GM23248 (cell line): Measurements from ENCODE around the gene RASL12. TPM values are rescaled to one million over a fixed set of nuclear protein-coding genes. Genes with fewer than 3 reads are reported as not detected.

Experiments used
- DNase-seq: peaks from one replicate; pipeline ENCODE4 v3.0.0-alpha.2; 2015
- H2AFZ ChIP-seq: fragments of 200-600 bp; sonication (generic); 2 replicates; pipeline ENCODE4 v1.6.1; 2016; ENCODE audit warnings: antibody characterized with exemption
- H3F3A ChIP-seq: fragments of 200-600 bp; sonication (generic); 2 replicates; pipeline ENCODE4 v1.6.1; 2016; ENCODE audit warnings: mild to moderate bottlenecking, antibody characterized with exemption, mixed run types; ENCODE audit not compliant: insufficient read depth
- H3K27ac ChIP-seq: fragments of 200-600 bp; sonication (generic); 2 replicates; pipeline ENCODE4 v1.5.1; 2016; ENCODE audit warnings: mild to moderate bottlenecking
- H3K27me3 ChIP-seq: fragments of 200-600 bp; sonication (generic); replicated peaks from 2 replicates; pipeline ENCODE4 v1.6.1; 2016; ENCODE audit warnings: mild to moderate bottlenecking; ENCODE audit not compliant: insufficient read depth
- H3K36me3 ChIP-seq: fragments of 200-600 bp; sonication (generic); 2 replicates; pipeline ENCODE4 v1.6.1; 2016; ENCODE audit warnings: low read depth, mild to moderate bottlenecking
- H3K4me1 ChIP-seq: fragments of 200-600 bp; sonication (generic); 2 replicates; pipeline ENCODE4 v1.6.1; 2016; ENCODE audit warnings: mild to moderate bottlenecking; ENCODE audit not compliant: insufficient read depth
- H3K4me2 ChIP-seq: fragments of 200-600 bp; sonication (generic); one replicate; pipeline ENCODE4 v1.6.1; 2016; ENCODE audit warnings: mild to moderate bottlenecking; ENCODE audit not compliant: unreplicated experiment
- H3K4me3 ChIP-seq: fragments of 200-600 bp; sonication (generic); 2 replicates; pipeline ENCODE4 v1.5.1; 2016; ENCODE audit warnings: mild to moderate bottlenecking
- H3K79me2 ChIP-seq: fragments of 200-600 bp; sonication (generic); 2 replicates; pipeline ENCODE4 v1.6.1; 2016; ENCODE audit warnings: mild to moderate bottlenecking; ENCODE audit not compliant: insufficient read depth
- H3K9ac ChIP-seq: fragments of 200-600 bp; sonication (generic); 2 replicates; pipeline ENCODE4 v1.6.1; 2016; ENCODE audit warnings: mild to moderate bottlenecking
- H3K9me2 ChIP-seq: fragments of 200-600 bp; sonication (generic); 2 replicates; pipeline ENCODE4 v1.6.1; 2016; ENCODE audit warnings: mixed run types, mild to moderate bottlenecking, moderate library complexity; ENCODE audit not compliant: insufficient read depth
- H3K9me3 ChIP-seq: fragments of 200-600 bp; sonication (generic); one replicate; pipeline ENCODE4 v1.6.1; 2017; ENCODE audit warnings: low read depth
- H4K20me1 ChIP-seq: fragments of 200-600 bp; sonication (generic); 2 replicates; pipeline ENCODE4 v1.6.0; 2016; ENCODE audit not compliant: insufficient read depth
- EZH2 ChIP-seq: fragments of 200-600 bp; sonication (generic); IDR thresholded peaks from 2 replicates; pipeline ENCODE4 v1.6.1; 2018; ENCODE audit warnings: antibody characterized with exemption, mild to moderate bottlenecking; ENCODE audit not compliant: insufficient read depth, poor library complexity, severe bottlenecking
- EZH2phosphoT487 ChIP-seq: fragments of 200-600 bp; sonication (generic); IDR thresholded peaks from 2 replicates; pipeline ENCODE4 v1.6.1; 2018; ENCODE audit warnings: antibody characterized with exemption, moderate library complexity, mild to moderate bottlenecking, low read depth; ENCODE audit not compliant: insufficient read depth
- WGBS, 2 experiments: methylation state at CpG; one replicate each; pipeline ENCODE4 v1.1.6; 2015 to 2017; ENCODE audit warnings: low lambda C conversion rate in 2 of 2, low coverage in 1 of 2; ENCODE audit errors: missing lambda C conversion rate in 2 of 2; 5-methylcytosine and 5-hydroxymethylcytosine counted together
- in situ Hi-C: fragments of 300-500 bp; cut with MboI; formaldehyde crosslinking; loops from 2 replicates; pipeline ENCODE4 v1.15.0; 2020
- polyA plus RNA-seq: library from polyadenylated mRNA; unstranded; fragments of >200 nt; fragmentation: Nextera tagmentation; extraction: Ambion mirVana; gene quantifications from 2 replicates; pipeline ENCODE4 v1.2.1, GENCODE V29; 2016
- total RNA-seq: library from RNA; depleted of rRNA; stranded (reverse); fragments of >200 nt; shearing (Covaris generic); gene quantifications from 2 replicates; pipeline ENCODE4 v1.2.3, GENCODE V29; 2014

Gene RASL12
- total and polyA plus RNA-seq, 2 experiments from 2014 or later = not detected

DNA sequence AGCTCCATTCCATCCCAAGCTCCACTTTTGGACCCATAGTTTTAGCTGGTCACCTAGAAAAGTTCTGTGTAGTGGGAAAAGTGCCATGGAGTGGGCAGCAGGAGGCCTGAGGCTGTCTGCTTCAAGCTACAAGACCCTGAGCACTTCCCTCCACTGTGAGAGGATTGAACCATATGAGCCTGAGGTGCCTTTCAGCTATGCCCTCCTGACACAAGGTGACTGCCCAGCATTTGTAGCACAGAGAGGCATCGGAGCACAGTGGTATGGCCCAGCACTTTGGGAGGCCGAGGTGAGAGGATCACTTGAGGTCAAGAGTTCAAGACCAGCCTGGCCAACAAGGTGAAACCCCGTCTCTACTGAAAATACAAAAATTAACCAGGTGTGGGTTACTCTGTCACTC is 4.8 kb upstream of the RASL12 start:
- H3K9me3 ChIP-seq = no peaks in the 10 kb centered on the region
- no peak overlapping the region for H3K27ac ChIP-seq
- peaks cover 35% of the 10 kb centered on the region for H3K4me1 ChIP-seq
- H3K36me3 ChIP-seq = no peaks in the 10 kb centered on the region
- H3K4me3 ChIP-seq = no peak overlapping the region
- in situ Hi-C loops = no loop called here
- H4K20me1 ChIP-seq = no peaks in the 10 kb centered on the region
- no peak overlapping the region for H3K9ac ChIP-seq
- 87 to 88% methylated on average over 3 of the region's 3 CpGs for WGBS, 2 experiments
- H3K9me2 ChIP-seq = no peaks in the 10 kb centered on the region
- H2AFZ ChIP-seq = no peak overlapping the region
- TF ChIP-seq EZH2 = no peak
- peaks cover 22% of the 10 kb centered on the region for H3F3A ChIP-seq
- H3K4me2 ChIP-seq = no peak overlapping the region
- no peaks in the 10 kb centered on the region for H3K79me2 ChIP-seq
- 0 out of 2 replicates have a peak, but pooled peaks cover under 1% of the 10 kb centered on the region for H3K27me3 ChIP-seq
- DNase-seq = no peak

DNA sequence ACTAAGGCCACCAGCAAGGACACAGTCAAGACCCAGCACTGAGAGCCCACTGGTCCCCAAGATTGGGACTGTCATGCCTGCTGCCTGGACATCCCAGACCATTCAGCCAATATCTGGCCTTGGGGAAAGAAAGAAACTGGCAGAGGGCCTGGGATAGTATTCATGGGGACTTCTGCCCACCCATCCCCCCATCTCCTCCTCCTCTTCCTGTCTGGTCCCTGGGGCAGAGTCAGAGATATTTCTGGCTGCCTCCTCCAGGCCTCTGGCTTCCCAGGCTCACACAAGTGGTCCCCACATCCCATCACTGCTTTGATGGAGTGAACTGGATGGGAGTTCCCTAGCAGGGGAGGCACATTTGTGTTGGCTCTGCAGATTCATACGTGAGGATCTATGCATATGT is 4.2 kb upstream of the RASL12 start:
- no peak overlapping the region for H3K9ac ChIP-seq
- in situ Hi-C loops = no loop called here
- no peak overlapping the region for H3K4me3 ChIP-seq
- 60 to 73% methylated on average over 1 of the region's 1 CpG for WGBS, 2 experiments
- no peaks in the 10 kb centered on the region for H3K79me2 ChIP-seq
- peaks cover 22% of the 10 kb centered on the region for H3F3A ChIP-seq
- no peaks in the 10 kb centered on the region for H3K9me2 ChIP-seq
- no peak for TF ChIP-seq EZH2phosphoT487
- TF ChIP-seq EZH2 = no peak
- H3K36me3 ChIP-seq = no peaks in the 10 kb centered on the region
- H3K4me1 ChIP-seq = peaks cover 35% of the 10 kb centered on the region
- no peak overlapping the region for H3K27ac ChIP-seq
- H3K4me2 ChIP-seq = peak overlapping the region; percentile 23
- no peaks in the 10 kb centered on the region for H4K20me1 ChIP-seq
- no peak overlapping the region for H2AFZ ChIP-seq
- no peaks in the 10 kb centered on the region for H3K9me3 ChIP-seq
- peak; percentile 69 for DNase-seq
- peaks cover 6% of the 10 kb centered on the region; the same call in 1 of the 2 replicates for H3K27me3 ChIP-seq

DNA sequence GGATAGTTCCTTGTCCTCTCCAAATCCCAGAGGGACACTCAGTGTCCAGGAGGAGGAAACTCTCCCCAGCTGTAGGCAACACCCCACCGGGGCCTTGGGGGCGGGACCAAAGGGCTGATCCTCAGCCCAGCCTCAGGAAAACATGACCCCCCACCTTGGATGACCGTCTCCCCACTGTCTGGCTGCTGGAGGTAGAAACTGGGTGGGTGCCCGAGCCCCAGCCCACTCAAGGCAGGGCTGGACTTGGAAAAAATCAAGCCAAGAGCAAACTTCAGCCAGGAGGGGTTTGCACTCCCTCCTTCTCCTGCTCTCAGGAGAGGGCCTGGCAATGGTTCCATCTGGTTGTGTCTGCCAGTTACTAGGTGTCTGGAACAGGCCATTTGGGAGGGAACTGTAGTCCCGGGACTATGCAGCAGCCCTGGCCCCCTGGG is 3.6 kb upstream of the RASL12 start:
- no peak for TF ChIP-seq EZH2
- peaks cover 22% of the 10 kb centered on the region for H3F3A ChIP-seq
- no peak for DNase-seq
- H4K20me1 ChIP-seq = no peaks in the 10 kb centered on the region
- no peaks in the 10 kb centered on the region for H3K9me2 ChIP-seq
- H3K4me3 ChIP-seq = no peak overlapping the region
- no peaks in the 10 kb centered on the region for H3K9me3 ChIP-seq
- H3K27me3 ChIP-seq = peaks cover 11% of the 10 kb centered on the region
- in situ Hi-C loops = no loop called here
- no peak overlapping the region for H2AFZ ChIP-seq
- no peak overlapping the region for H3K27ac ChIP-seq
- no peak overlapping the region for H3K4me2 ChIP-seq
- no peaks in the 10 kb centered on the region for H3K79me2 ChIP-seq
- H3K36me3 ChIP-seq = no peaks in the 10 kb centered on the region
- 30 to 39% methylated on average over 5 of the region's 5 CpGs for WGBS, 2 experiments
- H3K9ac ChIP-seq = no peak overlapping the region
- peaks cover 35% of the 10 kb centered on the region for H3K4me1 ChIP-seq

DNA sequence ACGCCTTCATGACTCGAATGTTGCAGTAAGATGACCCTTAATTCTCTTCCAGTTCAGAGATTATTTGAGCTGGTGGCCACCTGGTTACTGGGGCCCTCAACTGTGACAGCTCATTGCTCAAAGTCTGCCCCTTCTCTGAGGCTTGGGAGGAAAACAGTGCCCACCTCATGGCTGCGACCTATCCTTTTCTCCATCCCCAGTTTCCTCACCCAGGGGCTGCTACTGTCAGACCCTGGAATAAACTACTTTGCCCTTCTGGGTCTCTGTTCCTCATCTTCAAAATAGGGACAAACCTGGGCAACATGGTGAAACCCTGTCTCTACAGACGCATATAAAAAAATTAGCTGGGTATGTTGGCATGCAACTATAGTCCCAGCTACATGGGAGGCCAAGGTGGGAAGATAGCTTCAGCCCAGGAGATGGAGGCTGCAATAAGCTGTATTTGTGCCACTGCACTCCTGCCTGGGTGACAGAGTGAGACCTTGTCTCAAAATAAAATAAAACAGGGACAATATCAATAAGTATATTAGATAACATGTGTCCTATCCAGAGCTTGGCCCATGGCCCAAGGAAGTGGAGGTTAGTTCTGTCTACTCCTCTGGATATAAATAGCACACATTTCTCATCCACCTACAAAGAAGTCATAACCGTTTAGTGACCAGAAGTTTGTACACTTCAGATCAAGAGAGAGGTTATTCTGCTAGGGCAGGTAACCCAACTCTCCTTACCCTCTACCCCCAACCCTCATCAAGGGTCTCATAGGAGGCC is 2.2 kb upstream of the RASL12 start:
- Histone ChIP-seq H4K20me1 (no peaks in the 10 kb centered on the region), H3K9me3 (no peaks in the 10 kb centered on the region), H3K36me3 (no peaks in the 10 kb centered on the region), H3K4me1 (peaks cover 35% of the 10 kb centered on the region), H3K27me3 (peaks cover 19% of the 10 kb centered on the region), H3K4me2 (peak overlapping the region; percentile 12), H3K79me2 (no peaks in the 10 kb centered on the region), H3K27ac (peak overlapping the region; percentile 28), H3F3A (peaks cover 22% of the 10 kb centered on the region), H3K4me3 (no peak overlapping the region), H3K9me2 (no peaks in the 10 kb centered on the region), H3K9ac (no peak overlapping the region), H2AFZ (no peak overlapping the region)
- DNase-seq = no peak
- in situ Hi-C loops = no loop called here
- 62 to 68% methylated on average over 5 of the region's 5 CpGs for WGBS, 2 experiments
- TF ChIP-seq EZH2phosphoT487 (no peak), EZH2 (no peak)
